HG02759 (cell line): ENCODE results near the gene NFKB2.

Source experiments
- ATAC-seq: cut with Tn5 transposase; IDR thresholded peaks from one replicate; pipeline ENCODE4 v1.9.1; 2021; ENCODE audit warnings: mild to moderate bottlenecking, moderate library complexity; ENCODE audit not compliant: unreplicated experiment

Gene NFKB2

GRCh38 chr10:102394079-102394800 lies 1.3 kb upstream of the NFKB2 start:
- ATAC-seq = peak; percentile 81

- ATAC-seq = peak; percentile 1
Observed at GRCh38 chr10:102394801-102395399, 605 bp upstream of the NFKB2 start.

- ATAC-seq = no peak
Observed at GRCh38 chr10:102396317-102396650, 779 bp downstream of the NFKB2 start.

- ATAC-seq = no peak
Observed at GRCh38 chr10:102396730-102397151, 1.2 kb downstream of the NFKB2 start.

- no peak for ATAC-seq
Observed at GRCh38 chr10:102397222-102398171, 2.0 kb downstream of the NFKB2 start.

GRCh38 chr10:102398172-102399020 lies 2.9 kb downstream of the NFKB2 start:
- ATAC-seq = no peak

GRCh38 chr10:102399217-102400021 lies 3.9 kb downstream of the NFKB2 start:
- peak; percentile 52 for ATAC-seq

GRCh38 chr10:102400076-102400475 lies 4.6 kb downstream of the NFKB2 start:
- no peak for ATAC-seq

- no peak for ATAC-seq
Observed at GRCh38 chr10:102400598-102401341, 5.3 kb downstream of the NFKB2 start.

GRCh38 chr10:102401342-102401654 lies 5.8 kb downstream of the NFKB2 start:
- ATAC-seq = no peak

GRCh38 chr10:102401735-102402511 lies 6.4 kb downstream of the NFKB2 start:
- no peak for ATAC-seq

GRCh38 chr10:102402512-102402896 lies 7.0 kb downstream of the NFKB2 start:
- no peak for ATAC-seq

- ATAC-seq = no peak
Observed at GRCh38 chr10:102403115-102403514, 7.6 kb downstream of the NFKB2 start.

GRCh38 chr10:102404361-102405107 lies 9.0 kb downstream of the NFKB2 start:
- ATAC-seq = no peak

- ATAC-seq = no peak
Observed at GRCh38 chr10:102405108-102405571, 9.6 kb downstream of the NFKB2 start.

- no peak for ATAC-seq
Observed at GRCh38 chr10:102405632-102406031, 10.1 kb downstream of the NFKB2 start.

GRCh38 chr10:102406815-102407214 lies 11.3 kb downstream of the NFKB2 start:
- ATAC-seq = no peak
